WERI-Rb-1 (cell line): ENCODE results near the gene MOSPD2.

ENCODE experiments used
- DNase-seq: peaks from one replicate; pipeline ENCODE4 v3.0.0-alpha.2; 2020
- H3K27ac ChIP-seq: fragments of 250-450 bp; sonication (Bioruptor Pico); 2 replicates; pipeline ENCODE4 v1.5.1; 2020; ENCODE audit warnings: mild to moderate bottlenecking, moderate library complexity
- H3K27me3 ChIP-seq: fragments of 250-450 bp; sonication (Bioruptor Pico); 2 replicates; pipeline ENCODE4 v1.5.1; 2021; ENCODE audit warnings: mild to moderate bottlenecking, low read depth, moderate library complexity; ENCODE audit not compliant: insufficient read depth, severe bottlenecking
- H3K36me3 ChIP-seq: fragments of 250-450 bp; sonication (Bioruptor Pico); 2 replicates; pipeline ENCODE4 v1.5.1; 2020; ENCODE audit warnings: mild to moderate bottlenecking, moderate library complexity
- H3K4me3 ChIP-seq: 2 replicates; pipeline ENCODE4 v1.5.1; 2011; ENCODE audit warnings: low read depth, mild to moderate bottlenecking, control low read depth, low read length
- H3K9me3 ChIP-seq: fragments of 250-450 bp; sonication (Bioruptor Pico); 2 replicates; pipeline ENCODE4 v1.5.1; 2021; ENCODE audit warnings: mild to moderate bottlenecking, moderate library complexity; ENCODE audit not compliant: severe bottlenecking
- TF ChIP-seq, protein P1 (sequence below): IDR thresholded peaks from 2 replicates; pipeline ENCODE4 v1.5.1; 2011; ENCODE audit warnings: low read depth, mild to moderate bottlenecking, control low read depth, inconsistent platforms, low read length

Gene MOSPD2

DNA sequence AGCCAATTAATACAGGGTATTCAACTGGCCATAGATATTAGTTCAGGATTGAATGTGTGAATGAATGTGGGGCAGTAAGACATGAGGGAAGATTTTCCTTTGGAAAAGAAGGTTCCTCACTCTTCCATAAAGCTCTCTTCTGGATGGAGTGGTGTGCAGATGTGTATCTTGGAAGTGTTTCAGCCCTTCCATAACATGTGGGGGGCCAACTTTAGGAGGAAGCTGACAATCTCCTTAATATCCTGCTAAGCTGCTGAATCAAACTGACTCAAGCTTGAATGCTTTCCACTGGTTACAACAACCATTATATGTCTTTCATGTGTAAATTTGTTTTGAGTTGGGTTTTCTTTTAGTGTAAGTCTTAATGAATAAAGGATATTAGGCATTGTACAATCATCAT is 40.6 kb upstream of the MOSPD2 start:
- H3K4me3 ChIP-seq = no peak overlapping the region
- H3K27ac ChIP-seq = no peak overlapping the region
- no peaks in the 10 kb centered on the region for H3K27me3 ChIP-seq
- no peak for DNase-seq
- TF ChIP-seq, protein P1, sequence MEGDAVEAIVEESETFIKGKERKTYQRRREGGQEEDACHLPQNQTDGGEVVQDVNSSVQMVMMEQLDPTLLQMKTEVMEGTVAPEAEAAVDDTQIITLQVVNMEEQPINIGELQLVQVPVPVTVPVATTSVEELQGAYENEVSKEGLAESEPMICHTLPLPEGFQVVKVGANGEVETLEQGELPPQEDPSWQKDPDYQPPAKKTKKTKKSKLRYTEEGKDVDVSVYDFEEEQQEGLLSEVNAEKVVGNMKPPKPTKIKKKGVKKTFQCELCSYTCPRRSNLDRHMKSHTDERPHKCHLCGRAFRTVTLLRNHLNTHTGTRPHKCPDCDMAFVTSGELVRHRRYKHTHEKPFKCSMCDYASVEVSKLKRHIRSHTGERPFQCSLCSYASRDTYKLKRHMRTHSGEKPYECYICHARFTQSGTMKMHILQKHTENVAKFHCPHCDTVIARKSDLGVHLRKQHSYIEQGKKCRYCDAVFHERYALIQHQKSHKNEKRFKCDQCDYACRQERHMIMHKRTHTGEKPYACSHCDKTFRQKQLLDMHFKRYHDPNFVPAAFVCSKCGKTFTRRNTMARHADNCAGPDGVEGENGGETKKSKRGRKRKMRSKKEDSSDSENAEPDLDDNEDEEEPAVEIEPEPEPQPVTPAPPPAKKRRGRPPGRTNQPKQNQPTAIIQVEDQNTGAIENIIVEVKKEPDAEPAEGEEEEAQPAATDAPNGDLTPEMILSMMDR = no peak
- no peaks in the 10 kb centered on the region for H3K36me3 ChIP-seq
- H3K9me3 ChIP-seq = no peaks in the 10 kb centered on the region

DNA sequence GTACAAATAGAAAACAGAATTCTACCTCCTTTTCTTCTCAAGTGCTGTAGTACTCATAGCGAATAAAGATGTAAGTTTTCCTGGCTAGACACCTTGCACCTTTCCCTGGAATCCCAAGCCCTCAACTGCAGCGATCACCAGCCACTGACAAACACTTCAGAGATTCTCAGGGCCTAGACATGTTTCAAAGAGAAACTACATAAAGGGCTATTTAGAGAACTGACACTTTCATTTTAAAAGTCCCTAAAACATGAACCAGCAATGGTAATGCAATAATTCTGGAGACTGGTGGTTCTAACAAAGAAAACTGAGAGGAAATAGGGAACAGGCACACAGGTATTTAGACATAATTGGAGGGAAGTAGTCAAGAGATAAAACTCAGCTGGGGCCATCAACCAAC is 36.1 kb upstream of the MOSPD2 start:
- H3K27ac ChIP-seq = no peak overlapping the region
- H3K9me3 ChIP-seq = no peaks in the 10 kb centered on the region
- no peaks in the 10 kb centered on the region for H3K36me3 ChIP-seq
- H3K27me3 ChIP-seq = no peaks in the 10 kb centered on the region
- TF ChIP-seq, protein P1 = no peak
- H3K4me3 ChIP-seq = no peak overlapping the region
- DNase-seq = no peak

DNA sequence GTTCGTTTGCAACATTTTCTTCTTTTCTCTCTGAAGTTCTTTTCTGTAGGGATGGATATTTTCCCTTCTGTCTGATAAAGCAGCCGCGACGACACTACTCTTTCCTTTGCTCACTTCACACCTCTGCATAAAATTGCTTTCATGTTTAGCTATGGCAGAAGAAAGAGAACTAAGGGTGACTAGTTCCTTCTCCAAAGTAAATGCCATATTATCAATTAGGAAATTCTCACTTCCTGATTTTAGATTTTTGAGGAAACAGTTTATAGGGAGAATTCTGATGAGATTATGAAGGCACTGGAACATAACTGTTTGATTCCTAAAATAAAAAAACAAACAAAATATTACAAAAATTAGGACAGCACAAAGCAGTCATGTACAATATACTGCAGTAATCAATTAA is 29.6 kb upstream of the MOSPD2 start:
- H3K4me3 ChIP-seq = no peak overlapping the region
- H3K9me3 ChIP-seq = no peaks in the 10 kb centered on the region
- no peak overlapping the region for H3K27ac ChIP-seq
- TF ChIP-seq, protein P1 = no peak
- H3K36me3 ChIP-seq = no peaks in the 10 kb centered on the region
- no peak for DNase-seq
- H3K27me3 ChIP-seq = no peaks in the 10 kb centered on the region

DNA sequence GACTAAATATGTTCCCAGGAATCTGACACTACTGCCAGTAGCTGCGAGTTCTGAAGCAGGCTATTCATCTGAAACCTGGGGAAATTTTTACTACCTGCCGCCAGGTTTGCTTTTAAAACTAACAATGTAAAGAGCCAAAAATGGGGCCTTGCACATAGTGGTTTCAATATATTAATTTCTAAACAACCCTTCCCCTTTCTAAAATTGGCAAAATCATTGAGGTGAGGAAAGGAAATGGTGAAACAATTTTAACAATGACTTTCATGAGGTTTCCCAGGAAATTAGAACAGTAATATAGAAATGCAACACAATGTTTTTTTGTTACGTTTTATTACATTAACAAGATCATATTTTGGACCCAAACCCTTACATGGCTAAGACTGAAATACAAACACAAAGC is 21.7 kb upstream of the MOSPD2 start:
- Histone ChIP-seq H3K4me3 (no peak overlapping the region), H3K27ac (no peak overlapping the region), H3K36me3 (no peaks in the 10 kb centered on the region), H3K9me3 (no peaks in the 10 kb centered on the region), H3K27me3 (no peaks in the 10 kb centered on the region)
- TF ChIP-seq, protein P1 = no peak
- DNase-seq = no peak

DNA sequence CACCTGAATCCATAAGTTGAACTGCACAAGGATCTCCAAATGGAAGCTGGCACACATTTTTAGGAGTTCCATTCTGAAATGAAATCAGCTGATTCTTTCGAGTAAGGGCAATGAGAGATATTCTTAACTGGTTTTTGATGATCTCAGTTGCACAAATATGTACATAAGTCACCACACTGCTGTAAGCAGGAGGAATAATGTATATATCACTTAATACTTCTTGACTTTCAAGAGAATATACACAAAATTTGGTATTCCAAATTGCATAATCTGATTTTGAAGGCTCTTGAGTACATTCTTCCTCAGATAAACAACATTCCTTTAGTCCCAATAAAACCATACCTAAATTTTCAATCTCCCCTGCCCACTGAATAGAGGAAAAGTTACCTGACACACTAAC is 8.6 kb upstream of the MOSPD2 start:
- DNase-seq = no peak
- Histone ChIP-seq H3K36me3 (no peaks in the 10 kb centered on the region; the same call in 1 of the 2 replicates), H3K9me3 (no peaks in the 10 kb centered on the region), H3K4me3 (no peak overlapping the region), H3K27me3 (no peaks in the 10 kb centered on the region), H3K27ac (no peak overlapping the region)
- TF ChIP-seq, protein P1 = no peak

DNA sequence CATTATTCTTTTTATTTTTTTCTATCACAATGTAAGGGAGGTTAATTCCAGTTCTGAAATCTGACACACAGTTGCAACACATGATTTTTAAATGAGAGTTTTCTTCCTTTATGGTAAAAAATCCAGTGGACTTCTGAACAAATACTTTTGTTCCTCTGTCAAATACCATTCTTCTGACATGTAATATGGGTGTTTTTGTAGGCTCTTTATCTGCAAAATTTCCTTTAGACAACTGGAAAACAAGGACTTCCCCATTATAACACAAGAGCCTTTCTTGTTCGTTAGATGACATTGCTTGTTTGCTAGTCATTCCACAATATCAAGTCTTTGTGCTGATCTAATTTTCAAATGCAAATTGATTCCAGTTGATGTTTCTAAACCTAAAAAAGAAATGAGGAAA is 8.0 kb upstream of the MOSPD2 start:
- Histone ChIP-seq H3K27me3 (no peaks in the 10 kb centered on the region), H3K4me3 (no peak overlapping the region), H3K9me3 (no peaks in the 10 kb centered on the region), H3K36me3 (no peaks in the 10 kb centered on the region; the same call in 1 of the 2 replicates), H3K27ac (no peak overlapping the region)
- TF ChIP-seq, protein P1 = no peak
- DNase-seq = no peak
